ENCODE measurements around the gene TMPO. TPM values are rescaled to one million over a fixed set of nuclear protein-coding genes. Genes with fewer than 3 reads are reported as not detected.

The TMPO gene
- total RNA-seq: 10 to 100 TPM; 53.9 to 87.7 (median 70.2) TPM

- DNase-seq (ENCODE audit: low spot score in 2 of 2): peak; percentile 89 to 90
- Histone ChIP-seq H3K4me3 (peak within 1 kb of the TSS; percentile 55 to 100 (median 82)), H3K4me1 (peaks cover 9 to 41% (median 23%) of the 10 kb centered on the region in 4 donors), H3K27ac (peak within 1 kb of the TSS; percentile 91 to 100 (median 96)), H3K36me3 (no peaks in the 10 kb centered on the region), H3K27me3 (no peaks in the 10 kb centered on the region), H3K9me3 (no peaks in the 10 kb centered on the region)
- WGBS, 2 donors: 0 to 1% methylated on average over 44 to 63 of the region's 88 CpGs
- TF ChIP-seq EP300 (IDR thresholded peaks at IDR 0.05) (peak; percentile 58 to 95), POLR2A (IDR thresholded peaks at IDR 0.05) (peak; percentile 74 to 95), CTCF (IDR thresholded peaks at IDR 0.05) (peak in 2 of 5 experiments; percentile 30 to 55)
These were observed at the start of gene TMPO for GRCh38 chr12:98515287-98516110. TSS of gene TMPO (plus strand) at chr12:98515590. CDS start at chr12:98515868, 278 bp downstream.

GRCh38 chr12:98465950-98466602 is 49.3 kb upstream of the TMPO start:
- Histone ChIP-seq H3K27ac (no peak overlapping the region), H3K27me3 (no peaks in the 10 kb centered on the region), H3K9me3 (no peaks in the 10 kb centered on the region), H3K36me3 (no peaks in the 10 kb centered on the region), H3K4me3 (no peak overlapping the region), H3K4me1 (peaks cover 0 to 12% (median 3%) of the 10 kb centered on the region in 4 donors)
- TF ChIP-seq EP300 (IDR thresholded peaks at IDR 0.05): no peak
- no peak for TF ChIP-seq CTCF (IDR thresholded peaks at IDR 0.05)
- no peak for TF ChIP-seq POLR2A (IDR thresholded peaks at IDR 0.05)
- no peak for DNase-seq (ENCODE audit: low spot score in 2 of 2)
- 88 to 98% methylated on average over 2 of the region's 2 CpGs for WGBS, 2 donors

GRCh38 chr12:98466640-98467400 is 48.6 kb upstream of the TMPO start:
- Histone ChIP-seq H3K27ac (no peak overlapping the region), H3K36me3 (no peaks in the 10 kb centered on the region), H3K4me3 (no peak overlapping the region), H3K27me3 (no peaks in the 10 kb centered on the region), H3K4me1 (peaks cover 0 to 12% (median 3%) of the 10 kb centered on the region in 4 donors), H3K9me3 (no peaks in the 10 kb centered on the region)
- no peak for TF ChIP-seq CTCF (IDR thresholded peaks at IDR 0.05)
- no peak for TF ChIP-seq POLR2A (IDR thresholded peaks at IDR 0.05)
- TF ChIP-seq EP300 (IDR thresholded peaks at IDR 0.05): no peak
- 85 to 89% methylated on average over 5 of the region's 5 CpGs for WGBS, 2 donors
- no peak for DNase-seq (ENCODE audit: low spot score in 2 of 2)

GRCh38 chr12:98469109-98469508 is 46.3 kb upstream of the TMPO start:
- TF ChIP-seq CTCF (IDR thresholded peaks at IDR 0.05) (no peak), EP300 (IDR thresholded peaks at IDR 0.05) (no peak), POLR2A (IDR thresholded peaks at IDR 0.05) (no peak)
- 89 to 90% methylated on average over 2 of the region's 2 CpGs for WGBS, 2 donors
- Histone ChIP-seq H3K4me1 (peaks cover 0 to 11% (median 3%) of the 10 kb centered on the region in 4 donors), H3K9me3 (no peaks in the 10 kb centered on the region), H3K4me3 (no peak overlapping the region), H3K36me3 (no peaks in the 10 kb centered on the region), H3K27me3 (no peaks in the 10 kb centered on the region), H3K27ac (no peak overlapping the region)
- no peak for DNase-seq (ENCODE audit: low spot score in 2 of 2)

All from tibial nerve (tissue), 4 donors.